ENCODE measurements around the gene PGM5. TPM values are rescaled to one million over a fixed set of nuclear protein-coding genes. Genes with fewer than 3 reads are reported as not detected.

Gene PGM5
- total RNA-seq, 1 experiment from 2014 or later = 0.13 TPM

DNA sequence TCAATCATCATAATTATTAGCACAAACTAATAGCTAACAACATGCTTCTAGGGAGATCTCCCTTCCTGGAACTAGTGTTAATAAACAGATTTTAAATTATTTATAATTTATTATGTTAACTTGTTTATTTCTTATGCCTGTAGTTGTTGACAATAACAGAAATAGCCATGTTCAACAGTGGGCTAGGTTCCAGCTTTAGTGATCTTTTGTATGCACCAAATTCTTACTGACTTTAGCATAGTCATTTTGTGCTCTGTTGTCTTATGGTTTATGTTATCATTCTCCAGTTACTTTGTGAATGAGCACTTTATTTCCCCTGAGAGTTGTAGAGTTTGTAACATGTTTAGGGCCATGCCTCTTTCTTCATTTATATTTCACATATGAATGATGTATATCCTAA lies 113.7 kb downstream of the PGM5 start (continued):
- TF ChIP-seq, protein P1, sequence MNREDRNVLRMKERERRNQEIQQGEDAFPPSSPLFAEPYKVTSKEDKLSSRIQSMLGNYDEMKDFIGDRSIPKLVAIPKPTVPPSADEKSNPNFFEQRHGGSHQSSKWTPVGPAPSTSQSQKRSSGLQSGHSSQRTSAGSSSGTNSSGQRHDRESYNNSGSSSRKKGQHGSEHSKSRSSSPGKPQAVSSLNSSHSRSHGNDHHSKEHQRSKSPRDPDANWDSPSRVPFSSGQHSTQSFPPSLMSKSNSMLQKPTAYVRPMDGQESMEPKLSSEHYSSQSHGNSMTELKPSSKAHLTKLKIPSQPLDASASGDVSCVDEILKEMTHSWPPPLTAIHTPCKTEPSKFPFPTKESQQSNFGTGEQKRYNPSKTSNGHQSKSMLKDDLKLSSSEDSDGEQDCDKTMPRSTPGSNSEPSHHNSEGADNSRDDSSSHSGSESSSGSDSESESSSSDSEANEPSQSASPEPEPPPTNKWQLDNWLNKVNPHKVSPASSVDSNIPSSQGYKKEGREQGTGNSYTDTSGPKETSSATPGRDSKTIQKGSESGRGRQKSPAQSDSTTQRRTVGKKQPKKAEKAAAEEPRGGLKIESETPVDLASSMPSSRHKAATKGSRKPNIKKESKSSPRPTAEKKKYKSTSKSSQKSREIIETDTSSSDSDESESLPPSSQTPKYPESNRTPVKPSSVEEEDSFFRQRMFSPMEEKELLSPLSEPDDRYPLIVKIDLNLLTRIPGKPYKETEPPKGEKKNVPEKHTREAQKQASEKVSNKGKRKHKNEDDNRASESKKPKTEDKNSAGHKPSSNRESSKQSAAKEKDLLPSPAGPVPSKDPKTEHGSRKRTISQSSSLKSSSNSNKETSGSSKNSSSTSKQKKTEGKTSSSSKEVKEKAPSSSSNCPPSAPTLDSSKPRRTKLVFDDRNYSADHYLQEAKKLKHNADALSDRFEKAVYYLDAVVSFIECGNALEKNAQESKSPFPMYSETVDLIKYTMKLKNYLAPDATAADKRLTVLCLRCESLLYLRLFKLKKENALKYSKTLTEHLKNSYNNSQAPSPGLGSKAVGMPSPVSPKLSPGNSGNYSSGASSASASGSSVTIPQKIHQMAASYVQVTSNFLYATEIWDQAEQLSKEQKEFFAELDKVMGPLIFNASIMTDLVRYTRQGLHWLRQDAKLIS (CRISPR knock-in tag; IDR thresholded peaks at IDR 0.05; ENCODE audit: borderline replicate concordance) = no peak
- TF ChIP-seq, protein P2, sequence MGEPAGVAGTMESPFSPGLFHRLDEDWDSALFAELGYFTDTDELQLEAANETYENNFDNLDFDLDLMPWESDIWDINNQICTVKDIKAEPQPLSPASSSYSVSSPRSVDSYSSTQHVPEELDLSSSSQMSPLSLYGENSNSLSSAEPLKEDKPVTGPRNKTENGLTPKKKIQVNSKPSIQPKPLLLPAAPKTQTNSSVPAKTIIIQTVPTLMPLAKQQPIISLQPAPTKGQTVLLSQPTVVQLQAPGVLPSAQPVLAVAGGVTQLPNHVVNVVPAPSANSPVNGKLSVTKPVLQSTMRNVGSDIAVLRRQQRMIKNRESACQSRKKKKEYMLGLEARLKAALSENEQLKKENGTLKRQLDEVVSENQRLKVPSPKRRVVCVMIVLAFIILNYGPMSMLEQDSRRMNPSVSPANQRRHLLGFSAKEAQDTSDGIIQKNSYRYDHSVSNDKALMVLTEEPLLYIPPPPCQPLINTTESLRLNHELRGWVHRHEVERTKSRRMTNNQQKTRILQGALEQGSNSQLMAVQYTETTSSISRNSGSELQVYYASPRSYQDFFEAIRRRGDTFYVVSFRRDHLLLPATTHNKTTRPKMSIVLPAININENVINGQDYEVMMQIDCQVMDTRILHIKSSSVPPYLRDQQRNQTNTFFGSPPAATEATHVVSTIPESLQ (CRISPR knock-in tag; IDR thresholded peaks at IDR 0.05) = no peak
- TF ChIP-seq, protein P3, sequence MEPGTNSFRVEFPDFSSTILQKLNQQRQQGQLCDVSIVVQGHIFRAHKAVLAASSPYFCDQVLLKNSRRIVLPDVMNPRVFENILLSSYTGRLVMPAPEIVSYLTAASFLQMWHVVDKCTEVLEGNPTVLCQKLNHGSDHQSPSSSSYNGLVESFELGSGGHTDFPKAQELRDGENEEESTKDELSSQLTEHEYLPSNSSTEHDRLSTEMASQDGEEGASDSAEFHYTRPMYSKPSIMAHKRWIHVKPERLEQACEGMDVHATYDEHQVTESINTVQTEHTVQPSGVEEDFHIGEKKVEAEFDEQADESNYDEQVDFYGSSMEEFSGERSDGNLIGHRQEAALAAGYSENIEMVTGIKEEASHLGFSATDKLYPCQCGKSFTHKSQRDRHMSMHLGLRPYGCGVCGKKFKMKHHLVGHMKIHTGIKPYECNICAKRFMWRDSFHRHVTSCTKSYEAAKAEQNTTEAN (CRISPR knock-in tag; IDR thresholded peaks at IDR 0.05) = no peak

DNA sequence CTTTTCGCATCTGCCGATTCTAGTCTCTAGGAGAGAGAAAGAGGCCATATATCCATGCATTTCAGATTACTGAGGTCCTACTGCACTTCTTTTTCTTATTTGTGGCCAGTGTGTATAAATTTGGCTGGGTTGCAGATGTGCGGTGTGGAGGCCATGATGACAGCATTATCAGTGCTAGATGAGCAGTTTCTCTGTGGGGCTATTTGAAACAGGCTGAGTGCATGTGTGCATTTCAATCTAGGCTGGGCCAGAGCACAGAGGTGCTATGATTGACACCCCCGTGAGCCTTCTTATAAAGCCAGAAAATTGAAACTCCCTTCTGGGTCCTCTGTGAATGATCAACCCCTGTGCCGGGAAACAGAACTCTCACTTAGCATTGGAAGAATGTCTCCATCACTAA lies 114.2 kb downstream of the PGM5 start:
- Mint-ChIP-seq H3K4me1 (no peaks in the 10 kb centered on the region), H3K27me3 (ENCODE audit: low read depth) (peaks cover 28% of the 10 kb centered on the region), H3K27ac (no peak overlapping the region), H3K4me3 (no peak overlapping the region), H3K9me3 (no peaks in the 10 kb centered on the region), H3K36me3 (no peaks in the 10 kb centered on the region)
- TF ChIP-seq CBFB (CRISPR knock-in tag; IDR thresholded peaks at IDR 0.05; ENCODE audit: low read depth) = no peak
- no peak for TF ChIP-seq SMAD3 (CRISPR knock-in tag; IDR thresholded peaks at IDR 0.05; ENCODE audit: borderline replicate concordance)
- TF ChIP-seq ZNF416 (CRISPR knock-in tag; IDR thresholded peaks at IDR 0.05) = no peak
- TF ChIP-seq, protein P4, sequence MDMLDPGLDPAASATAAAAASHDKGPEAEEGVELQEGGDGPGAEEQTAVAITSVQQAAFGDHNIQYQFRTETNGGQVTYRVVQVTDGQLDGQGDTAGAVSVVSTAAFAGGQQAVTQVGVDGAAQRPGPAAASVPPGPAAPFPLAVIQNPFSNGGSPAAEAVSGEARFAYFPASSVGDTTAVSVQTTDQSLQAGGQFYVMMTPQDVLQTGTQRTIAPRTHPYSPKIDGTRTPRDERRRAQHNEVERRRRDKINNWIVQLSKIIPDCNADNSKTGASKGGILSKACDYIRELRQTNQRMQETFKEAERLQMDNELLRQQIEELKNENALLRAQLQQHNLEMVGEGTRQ (CRISPR knock-in tag; IDR thresholded peaks at IDR 0.05) = no peak
- no peak for TF ChIP-seq ZNF232 (CRISPR knock-in tag; IDR thresholded peaks at IDR 0.05)
- no peak for TF ChIP-seq FOXP1 (CRISPR knock-in tag; IDR thresholded peaks at IDR 0.05; ENCODE audit: borderline replicate concordance)
- TF ChIP-seq, protein P5, sequence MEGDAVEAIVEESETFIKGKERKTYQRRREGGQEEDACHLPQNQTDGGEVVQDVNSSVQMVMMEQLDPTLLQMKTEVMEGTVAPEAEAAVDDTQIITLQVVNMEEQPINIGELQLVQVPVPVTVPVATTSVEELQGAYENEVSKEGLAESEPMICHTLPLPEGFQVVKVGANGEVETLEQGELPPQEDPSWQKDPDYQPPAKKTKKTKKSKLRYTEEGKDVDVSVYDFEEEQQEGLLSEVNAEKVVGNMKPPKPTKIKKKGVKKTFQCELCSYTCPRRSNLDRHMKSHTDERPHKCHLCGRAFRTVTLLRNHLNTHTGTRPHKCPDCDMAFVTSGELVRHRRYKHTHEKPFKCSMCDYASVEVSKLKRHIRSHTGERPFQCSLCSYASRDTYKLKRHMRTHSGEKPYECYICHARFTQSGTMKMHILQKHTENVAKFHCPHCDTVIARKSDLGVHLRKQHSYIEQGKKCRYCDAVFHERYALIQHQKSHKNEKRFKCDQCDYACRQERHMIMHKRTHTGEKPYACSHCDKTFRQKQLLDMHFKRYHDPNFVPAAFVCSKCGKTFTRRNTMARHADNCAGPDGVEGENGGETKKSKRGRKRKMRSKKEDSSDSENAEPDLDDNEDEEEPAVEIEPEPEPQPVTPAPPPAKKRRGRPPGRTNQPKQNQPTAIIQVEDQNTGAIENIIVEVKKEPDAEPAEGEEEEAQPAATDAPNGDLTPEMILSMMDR (IDR thresholded peaks at IDR 0.05) = no peak
- TF ChIP-seq, protein P6, sequence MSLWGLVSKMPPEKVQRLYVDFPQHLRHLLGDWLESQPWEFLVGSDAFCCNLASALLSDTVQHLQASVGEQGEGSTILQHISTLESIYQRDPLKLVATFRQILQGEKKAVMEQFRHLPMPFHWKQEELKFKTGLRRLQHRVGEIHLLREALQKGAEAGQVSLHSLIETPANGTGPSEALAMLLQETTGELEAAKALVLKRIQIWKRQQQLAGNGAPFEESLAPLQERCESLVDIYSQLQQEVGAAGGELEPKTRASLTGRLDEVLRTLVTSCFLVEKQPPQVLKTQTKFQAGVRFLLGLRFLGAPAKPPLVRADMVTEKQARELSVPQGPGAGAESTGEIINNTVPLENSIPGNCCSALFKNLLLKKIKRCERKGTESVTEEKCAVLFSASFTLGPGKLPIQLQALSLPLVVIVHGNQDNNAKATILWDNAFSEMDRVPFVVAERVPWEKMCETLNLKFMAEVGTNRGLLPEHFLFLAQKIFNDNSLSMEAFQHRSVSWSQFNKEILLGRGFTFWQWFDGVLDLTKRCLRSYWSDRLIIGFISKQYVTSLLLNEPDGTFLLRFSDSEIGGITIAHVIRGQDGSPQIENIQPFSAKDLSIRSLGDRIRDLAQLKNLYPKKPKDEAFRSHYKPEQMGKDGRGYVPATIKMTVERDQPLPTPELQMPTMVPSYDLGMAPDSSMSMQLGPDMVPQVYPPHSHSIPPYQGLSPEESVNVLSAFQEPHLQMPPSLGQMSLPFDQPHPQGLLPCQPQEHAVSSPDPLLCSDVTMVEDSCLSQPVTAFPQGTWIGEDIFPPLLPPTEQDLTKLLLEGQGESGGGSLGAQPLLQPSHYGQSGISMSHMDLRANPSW (CRISPR knock-in tag; conservative IDR thresholded peaks at IDR 0.05; ENCODE audit: low read depth) = no peak
- TF ChIP-seq, protein P7, sequence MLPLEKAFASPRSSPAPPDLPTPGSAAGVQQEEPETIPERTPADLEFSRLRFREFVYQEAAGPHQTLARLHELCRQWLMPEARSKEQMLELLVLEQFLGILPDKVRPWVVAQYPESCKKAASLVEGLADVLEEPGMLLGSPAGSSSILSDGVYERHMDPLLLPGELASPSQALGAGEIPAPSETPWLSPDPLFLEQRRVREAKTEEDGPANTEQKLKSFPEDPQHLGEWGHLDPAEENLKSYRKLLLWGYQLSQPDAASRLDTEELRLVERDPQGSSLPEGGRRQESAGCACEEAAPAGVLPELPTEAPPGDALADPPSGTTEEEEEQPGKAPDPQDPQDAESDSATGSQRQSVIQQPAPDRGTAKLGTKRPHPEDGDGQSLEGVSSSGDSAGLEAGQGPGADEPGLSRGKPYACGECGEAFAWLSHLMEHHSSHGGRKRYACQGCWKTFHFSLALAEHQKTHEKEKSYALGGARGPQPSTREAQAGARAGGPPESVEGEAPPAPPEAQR (CRISPR knock-in tag; IDR thresholded peaks at IDR 0.05) = no peak
- no peak for TF ChIP-seq ZNF423 (CRISPR knock-in tag; IDR thresholded peaks at IDR 0.05)
- TF ChIP-seq, protein P2 (CRISPR knock-in tag; IDR thresholded peaks at IDR 0.05) = no peak
- TF ChIP-seq GABPB1 (CRISPR knock-in tag; IDR thresholded peaks at IDR 0.05) = no peak
- TF ChIP-seq, protein P8, sequence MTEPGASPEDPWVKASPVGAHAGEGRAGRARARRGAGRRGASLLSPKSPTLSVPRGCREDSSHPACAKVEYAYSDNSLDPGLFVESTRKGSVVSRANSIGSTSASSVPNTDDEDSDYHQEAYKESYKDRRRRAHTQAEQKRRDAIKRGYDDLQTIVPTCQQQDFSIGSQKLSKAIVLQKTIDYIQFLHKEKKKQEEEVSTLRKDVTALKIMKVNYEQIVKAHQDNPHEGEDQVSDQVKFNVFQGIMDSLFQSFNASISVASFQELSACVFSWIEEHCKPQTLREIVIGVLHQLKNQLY (CRISPR knock-in tag; IDR thresholded peaks at IDR 0.05) = no peak
- TF ChIP-seq, protein P3 (CRISPR knock-in tag; IDR thresholded peaks at IDR 0.05) = no peak
- no peak for TF ChIP-seq ATF1 (CRISPR knock-in tag; IDR thresholded peaks at IDR 0.05)
- ChIA-PET CTCF (no interaction called here), POLR2A (no interaction called here)
- ATAC-seq (no peak), DNase-seq (ENCODE audit: low spot score) (no peak)
